SJSA1 (cell line): ENCODE results near the gene C1QTNF2. TPM values are rescaled to one million over a fixed set of nuclear protein-coding genes. Genes with fewer than 3 reads are reported as not detected.

Experiments used
- DNase-seq, 2 experiments: peaks; one replicate each; pipeline ENCODE4 v3.0.0-alpha.2; 2015 to 2020; ENCODE audit warnings: low spot score in 2 of 2, low read depth in 1 of 2
- H3K27ac ChIP-seq: fragments of 250-450 bp; sonication (Bioruptor Pico); 2 replicates; pipeline ENCODE4 v1.5.1; 2020; ENCODE audit warnings: mild to moderate bottlenecking, moderate library complexity
- H3K27me3 ChIP-seq: fragments of 250-450 bp; sonication (Bioruptor Pico); replicated peaks from 2 replicates; pipeline ENCODE4 v1.5.1; 2020; ENCODE audit warnings: mild to moderate bottlenecking, moderate library complexity
- H3K36me3 ChIP-seq: fragments of 250-450 bp; sonication (Bioruptor Pico); 2 replicates; pipeline ENCODE4 v1.5.1; 2020; ENCODE audit warnings: mild to moderate bottlenecking
- H3K4me1 ChIP-seq: fragments of 250-450 bp; sonication (Bioruptor Pico); replicated peaks from 2 replicates; pipeline ENCODE4 v1.6.1; 2021; ENCODE audit warnings: mild to moderate bottlenecking
- H3K4me3 ChIP-seq: fragments of 250-450 bp; sonication (Bioruptor Pico); 2 replicates; pipeline ENCODE4 v1.5.1; 2020; ENCODE audit warnings: mild to moderate bottlenecking
- H3K9me3 ChIP-seq: fragments of 250-450 bp; sonication (Bioruptor Pico); replicated peaks from 2 replicates; pipeline ENCODE4 v1.5.1; 2020; ENCODE audit warnings: mild to moderate bottlenecking
- total RNA-seq: library from RNA; depleted of rRNA; stranded (reverse); fragments of >200 nt; shearing (Covaris generic); gene quantifications from 2 replicates; pipeline ENCODE4 v1.2.3, GENCODE V29; 2014

C1QTNF2 gene
- total RNA-seq, 1 experiment from 2014 or later = 5.7 TPM

GRCh38 chr5:160363211-160363610 lies 7.2 kb downstream of the C1QTNF2 start:
- DNase-seq = no peak
- H3K36me3 ChIP-seq = no peaks in the 10 kb centered on the region
- H3K27me3 ChIP-seq = no peaks in the 10 kb centered on the region
- H3K4me1 ChIP-seq = no peaks in the 10 kb centered on the region
- H3K4me3 ChIP-seq = no peak overlapping the region
- H3K27ac ChIP-seq = no peak overlapping the region
- no peaks in the 10 kb centered on the region for H3K9me3 ChIP-seq

GRCh38 chr5:160361624-160362228 lies 8.7 kb downstream of the C1QTNF2 start:
- H3K4me3 ChIP-seq = no peak overlapping the region
- H3K9me3 ChIP-seq = no peaks in the 10 kb centered on the region
- no peak for DNase-seq
- no peaks in the 10 kb centered on the region for H3K36me3 ChIP-seq
- no peaks in the 10 kb centered on the region for H3K27me3 ChIP-seq
- H3K4me1 ChIP-seq = no peaks in the 10 kb centered on the region
- H3K27ac ChIP-seq = no peak overlapping the region

GRCh38 chr5:160360310-160360709 lies 10.1 kb downstream of the C1QTNF2 start:
- Histone ChIP-seq H3K36me3 (no peaks in the 10 kb centered on the region), H3K9me3 (no peaks in the 10 kb centered on the region), H3K4me3 (no peak overlapping the region), H3K27ac (no peak overlapping the region), H3K27me3 (no peaks in the 10 kb centered on the region), H3K4me1 (no peaks in the 10 kb centered on the region)
- DNase-seq = no peak

DNA sequence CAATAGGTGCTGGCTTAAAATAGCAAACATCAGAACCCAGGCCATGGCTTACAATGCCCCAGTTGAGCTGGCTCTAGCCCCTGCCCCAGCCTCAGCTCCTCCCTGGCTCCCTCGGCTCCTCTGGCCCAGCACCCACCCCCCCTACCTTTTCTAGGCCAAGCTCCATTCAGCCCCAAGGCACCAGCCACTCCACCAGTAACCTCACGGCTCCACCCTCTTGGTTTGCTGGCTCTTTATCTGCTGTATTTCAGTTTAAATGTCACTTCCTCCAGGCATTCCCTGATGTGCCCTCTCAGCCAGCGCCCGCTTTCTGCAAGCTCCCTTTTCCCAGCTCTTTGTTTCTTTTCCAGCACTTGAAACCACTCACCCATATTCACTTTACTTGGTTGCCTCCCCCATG lies 10.6 kb downstream of the C1QTNF2 start:
- H3K4me3 ChIP-seq = no peak overlapping the region
- no peak overlapping the region for H3K27ac ChIP-seq
- no peaks in the 10 kb centered on the region for H3K4me1 ChIP-seq
- H3K9me3 ChIP-seq = no peaks in the 10 kb centered on the region
- DNase-seq = no peak
- H3K27me3 ChIP-seq = no peaks in the 10 kb centered on the region
- no peaks in the 10 kb centered on the region for H3K36me3 ChIP-seq

- no peak for DNase-seq
- Histone ChIP-seq H3K9me3 (no peaks in the 10 kb centered on the region), H3K36me3 (no peaks in the 10 kb centered on the region), H3K4me1 (no peaks in the 10 kb centered on the region), H3K27me3 (no peaks in the 10 kb centered on the region), H3K4me3 (no peak overlapping the region), H3K27ac (no peak overlapping the region)
These were observed 11.2 kb downstream of the C1QTNF2 start for GRCh38 chr5:160359242-160359641.

GRCh38 chr5:160357861-160358411 lies 12.5 kb downstream of the C1QTNF2 start:
- H3K4me1 ChIP-seq = no peaks in the 10 kb centered on the region
- no peaks in the 10 kb centered on the region for H3K27me3 ChIP-seq
- H3K27ac ChIP-seq = no peak overlapping the region
- H3K4me3 ChIP-seq = no peak overlapping the region
- no peak for DNase-seq
- no peaks in the 10 kb centered on the region for H3K9me3 ChIP-seq
- no peaks in the 10 kb centered on the region for H3K36me3 ChIP-seq

GRCh38 chr5:160357394-160357793 lies 13.0 kb downstream of the C1QTNF2 start:
- no peaks in the 10 kb centered on the region for H3K9me3 ChIP-seq
- no peaks in the 10 kb centered on the region for H3K36me3 ChIP-seq
- no peaks in the 10 kb centered on the region for H3K27me3 ChIP-seq
- no peaks in the 10 kb centered on the region for H3K4me1 ChIP-seq
- DNase-seq = no peak
- H3K27ac ChIP-seq = no peak overlapping the region
- H3K4me3 ChIP-seq = no peak overlapping the region

DNA sequence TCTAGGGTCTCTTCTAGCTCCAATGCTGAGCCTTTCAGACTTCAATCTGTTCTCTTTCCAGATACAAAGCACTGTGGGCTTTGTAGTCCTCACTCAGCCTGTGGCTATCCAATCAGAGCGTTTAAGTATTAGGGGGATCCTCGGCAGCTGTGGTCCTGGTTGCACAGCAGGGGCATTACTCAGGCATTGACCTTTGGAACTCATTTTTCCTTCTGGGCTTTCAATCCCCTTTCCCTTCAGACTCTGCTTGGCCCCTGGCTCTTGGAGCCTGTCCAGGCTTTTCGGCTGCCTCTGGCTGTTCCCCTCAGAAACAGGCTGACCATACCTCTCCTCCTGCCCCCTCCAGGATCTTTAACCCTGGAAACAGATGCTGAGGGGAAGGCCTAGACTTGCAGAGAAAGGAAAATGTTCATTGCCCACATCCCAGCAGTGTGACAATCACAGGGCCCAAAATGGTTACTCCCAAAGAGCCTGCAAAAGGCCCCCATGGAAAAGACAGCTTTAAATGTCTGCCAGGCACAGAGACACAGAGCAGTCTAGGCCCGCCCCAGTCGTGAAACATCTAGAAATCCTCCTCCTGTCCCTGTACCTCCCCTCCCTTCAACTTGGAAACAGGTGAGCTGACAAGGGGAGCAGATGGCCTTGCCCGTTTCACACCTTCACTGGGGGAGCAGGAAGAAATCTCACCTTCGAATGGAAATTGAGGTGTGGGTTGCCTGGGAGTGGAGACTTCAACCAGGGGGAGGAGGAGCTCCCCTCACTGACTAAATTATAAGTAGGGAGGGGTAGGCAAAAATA lies 13.7 kb downstream of the C1QTNF2 start:
- DNase-seq = no peak
- Histone ChIP-seq H3K9me3 (no peaks in the 10 kb centered on the region), H3K4me1 (no peaks in the 10 kb centered on the region), H3K4me3 (no peak overlapping the region), H3K27me3 (no peaks in the 10 kb centered on the region), H3K36me3 (no peaks in the 10 kb centered on the region), H3K27ac (no peak overlapping the region)

DNA sequence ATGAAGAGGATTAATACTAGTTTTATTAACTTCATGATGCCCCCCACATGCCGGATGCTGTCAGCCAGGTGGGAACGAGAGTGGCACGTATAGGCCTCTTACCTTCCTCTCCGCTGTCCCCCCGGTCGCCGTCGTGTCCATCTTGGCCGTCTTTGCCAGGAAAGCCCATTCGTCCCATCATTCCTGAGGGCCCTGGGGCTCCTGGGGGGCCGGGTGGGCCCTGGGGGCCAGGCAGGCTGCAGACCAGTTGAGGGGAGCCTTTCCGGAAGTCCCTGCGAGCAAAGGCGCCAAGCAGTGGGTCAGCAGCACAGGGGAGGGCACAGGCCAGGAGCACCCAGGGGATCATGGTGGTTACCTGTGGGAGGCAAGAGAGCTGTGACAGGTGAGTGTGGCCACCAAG lies 15.8 kb downstream of the C1QTNF2 start:
- Histone ChIP-seq H3K36me3 (no peaks in the 10 kb centered on the region), H3K4me3 (no peak overlapping the region), H3K9me3 (no peaks in the 10 kb centered on the region), H3K27me3 (no peaks in the 10 kb centered on the region), H3K27ac (no peak overlapping the region), H3K4me1 (no peaks in the 10 kb centered on the region)
- no peak for DNase-seq

GRCh38 chr5:160353379-160353778 lies 17.0 kb downstream of the C1QTNF2 start:
- Histone ChIP-seq H3K4me3 (no peak overlapping the region), H3K27me3 (no peaks in the 10 kb centered on the region), H3K27ac (no peak overlapping the region), H3K9me3 (no peaks in the 10 kb centered on the region), H3K36me3 (no peaks in the 10 kb centered on the region), H3K4me1 (no peaks in the 10 kb centered on the region)
- no peak for DNase-seq

DNA sequence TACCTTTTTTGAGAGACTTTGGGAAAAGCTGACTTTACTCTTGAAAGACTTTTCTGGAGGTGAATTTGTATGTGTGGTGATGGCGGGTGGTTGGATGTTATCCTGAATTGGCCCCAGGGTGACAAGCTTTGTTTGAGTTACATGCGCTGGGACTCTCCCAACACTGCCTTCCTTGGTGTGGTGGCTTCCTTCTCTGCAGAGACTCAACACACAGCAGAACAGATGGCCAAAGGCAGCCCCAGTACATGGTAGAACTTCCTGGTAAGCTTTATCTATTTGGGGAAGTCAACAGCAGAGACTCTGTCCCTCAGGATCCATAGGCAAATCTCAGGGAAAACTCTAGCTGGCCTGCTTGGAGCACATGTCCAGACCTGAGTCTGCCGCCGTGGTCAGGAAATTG lies 18.1 kb downstream of the C1QTNF2 start:
- no peaks in the 10 kb centered on the region for H3K36me3 ChIP-seq
- no peaks in the 10 kb centered on the region for H3K4me1 ChIP-seq
- no peak overlapping the region for H3K27ac ChIP-seq
- H3K9me3 ChIP-seq = no peaks in the 10 kb centered on the region
- no peak for DNase-seq
- H3K4me3 ChIP-seq = no peak overlapping the region
- H3K27me3 ChIP-seq = no peaks in the 10 kb centered on the region

DNA sequence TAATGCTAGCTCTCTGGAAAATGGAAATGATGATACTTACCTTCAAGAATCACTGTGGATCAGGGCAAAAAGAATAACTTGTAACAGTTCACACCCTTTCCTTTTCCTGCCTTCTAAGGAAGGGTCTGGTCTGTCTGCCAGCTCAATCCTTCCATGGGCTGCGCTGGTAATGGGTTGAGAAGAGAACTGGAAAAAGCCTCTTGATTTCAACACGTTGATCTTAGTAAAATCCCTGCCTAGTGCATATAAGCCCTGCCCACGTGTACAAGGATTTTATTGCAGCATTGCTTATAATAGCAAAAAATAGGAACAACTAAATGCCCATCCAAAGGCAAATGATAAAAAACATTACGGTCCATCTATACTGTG lies 20.5 kb downstream of the C1QTNF2 start:
- no peaks in the 10 kb centered on the region for H3K36me3 ChIP-seq
- H3K9me3 ChIP-seq = no peaks in the 10 kb centered on the region
- no peak for DNase-seq
- no peaks in the 10 kb centered on the region for H3K27me3 ChIP-seq
- H3K27ac ChIP-seq = no peak overlapping the region
- H3K4me1 ChIP-seq = no peaks in the 10 kb centered on the region
- H3K4me3 ChIP-seq = no peak overlapping the region

- Histone ChIP-seq H3K27me3 (no peaks in the 10 kb centered on the region), H3K9me3 (no peaks in the 10 kb centered on the region), H3K4me3 (no peak overlapping the region), H3K27ac (no peak overlapping the region), H3K36me3 (no peaks in the 10 kb centered on the region), H3K4me1 (no peaks in the 10 kb centered on the region)
- no peak for DNase-seq
These were observed 21.0 kb downstream of the C1QTNF2 start for GRCh38 chr5:160349249-160349934.

DNA sequence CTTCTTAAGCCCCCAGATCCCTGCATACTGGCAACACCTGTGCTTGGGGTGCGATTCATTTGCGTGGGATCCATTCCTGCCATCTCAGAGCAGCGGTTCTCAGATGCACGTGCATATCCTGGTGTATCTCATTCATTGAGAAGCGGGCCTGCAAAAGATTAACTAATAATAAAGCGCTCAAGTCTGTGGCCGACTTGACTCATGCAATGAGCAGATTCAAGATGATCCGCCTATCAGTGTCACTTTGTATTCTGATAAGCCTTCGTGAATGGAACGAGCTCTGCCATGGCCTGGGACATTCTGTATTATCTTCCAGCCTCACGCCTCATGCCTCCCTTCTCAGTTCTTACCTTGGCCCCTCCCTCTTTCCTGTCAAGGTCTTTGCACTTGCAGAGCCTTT lies 22.3 kb downstream of the C1QTNF2 start:
- no peak overlapping the region for H3K27ac ChIP-seq
- no peaks in the 10 kb centered on the region for H3K9me3 ChIP-seq
- H3K4me1 ChIP-seq = no peaks in the 10 kb centered on the region
- H3K27me3 ChIP-seq = no peaks in the 10 kb centered on the region
- DNase-seq = no peak
- no peak overlapping the region for H3K4me3 ChIP-seq
- no peaks in the 10 kb centered on the region for H3K36me3 ChIP-seq
